ENCODE data around the gene SLC39A9.

SLC39A9 gene

DNA sequence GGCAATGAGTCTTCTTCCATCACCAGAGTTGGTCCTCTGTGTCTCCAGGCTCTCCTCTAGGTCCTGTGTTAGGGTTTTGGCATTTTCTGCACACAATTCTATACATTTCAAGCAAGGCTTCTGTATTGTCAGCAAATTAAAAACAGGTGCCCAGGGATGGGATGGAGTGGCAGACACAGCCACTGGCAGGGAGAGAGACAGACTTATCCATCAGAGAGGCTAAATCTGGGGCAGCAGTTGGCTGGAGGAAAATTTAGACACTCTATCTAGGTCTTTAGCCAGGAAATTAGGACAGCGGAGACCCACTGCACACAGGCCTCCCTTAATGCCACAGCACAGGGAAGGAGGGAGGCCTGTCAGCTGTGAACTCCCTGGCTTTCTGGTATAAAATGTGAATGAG, 106.3 kb downstream of the SLC39A9 start:
- DNase-seq (ENCODE audit: low spot score) = no peak

DNA sequence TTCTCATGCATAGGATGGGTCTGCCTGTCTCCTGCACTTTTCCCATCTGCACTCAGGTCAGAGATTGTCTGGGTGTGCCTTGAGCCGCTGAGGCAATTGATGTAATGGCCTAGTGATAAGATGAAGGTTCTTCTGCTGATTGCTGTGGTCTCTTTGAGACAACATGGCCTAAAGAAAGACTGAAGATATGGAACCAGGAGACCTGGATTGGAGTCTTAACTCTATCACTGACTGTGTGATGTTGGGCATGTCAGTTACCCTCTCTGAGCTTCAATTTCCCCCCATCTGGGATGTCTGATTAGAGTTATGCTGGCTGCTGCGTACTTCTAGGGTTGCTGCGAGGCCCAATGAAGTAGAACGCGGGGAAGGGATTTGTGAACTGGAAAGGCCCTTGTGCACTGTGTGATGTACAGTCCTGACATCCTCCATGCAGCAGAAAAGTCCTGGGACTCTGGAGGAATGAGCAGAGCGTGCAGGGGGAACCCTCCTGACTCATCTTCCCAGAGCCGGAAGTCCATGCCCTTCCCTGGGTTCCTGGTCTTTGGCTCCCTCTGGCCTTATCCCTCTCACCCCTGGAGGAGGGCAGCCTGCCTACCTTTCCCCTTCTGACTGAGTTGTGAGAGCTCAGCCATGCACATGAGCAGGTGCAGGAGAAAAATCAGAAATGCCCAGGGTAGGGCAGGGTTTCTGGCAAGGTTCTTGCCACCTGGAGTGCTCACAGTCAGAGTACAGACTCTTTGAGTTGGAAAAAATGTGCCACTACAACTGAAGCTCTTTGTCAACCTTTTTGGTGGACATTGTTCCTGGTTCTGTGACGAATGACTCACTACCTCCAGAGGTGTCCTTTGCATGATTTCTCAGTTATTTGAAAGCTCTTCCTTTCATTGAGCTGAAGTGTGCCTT, 107.1 kb downstream of the SLC39A9 start:
- DNase-seq (ENCODE audit: low spot score) = no peak

- DNase-seq (ENCODE audit: low spot score) = no peak
These were observed 107.7 kb downstream of the SLC39A9 start for GRCh38 chr14:69506241-69506595.
